Activated CD8-positive, alpha-beta memory T cell treated with anti-CD3 and anti-CD28 coated beads, Interleukin-2, amount 50 U/mL, for 24 hours (primary cell): Measurements from ENCODE around the gene SORL1.

Experiments
- DNase-seq: peaks from one replicate; pipeline ENCODE4 v3.0.0-alpha.2; 2020; ENCODE audit errors: extremely low read depth

The SORL1 gene

DNA sequence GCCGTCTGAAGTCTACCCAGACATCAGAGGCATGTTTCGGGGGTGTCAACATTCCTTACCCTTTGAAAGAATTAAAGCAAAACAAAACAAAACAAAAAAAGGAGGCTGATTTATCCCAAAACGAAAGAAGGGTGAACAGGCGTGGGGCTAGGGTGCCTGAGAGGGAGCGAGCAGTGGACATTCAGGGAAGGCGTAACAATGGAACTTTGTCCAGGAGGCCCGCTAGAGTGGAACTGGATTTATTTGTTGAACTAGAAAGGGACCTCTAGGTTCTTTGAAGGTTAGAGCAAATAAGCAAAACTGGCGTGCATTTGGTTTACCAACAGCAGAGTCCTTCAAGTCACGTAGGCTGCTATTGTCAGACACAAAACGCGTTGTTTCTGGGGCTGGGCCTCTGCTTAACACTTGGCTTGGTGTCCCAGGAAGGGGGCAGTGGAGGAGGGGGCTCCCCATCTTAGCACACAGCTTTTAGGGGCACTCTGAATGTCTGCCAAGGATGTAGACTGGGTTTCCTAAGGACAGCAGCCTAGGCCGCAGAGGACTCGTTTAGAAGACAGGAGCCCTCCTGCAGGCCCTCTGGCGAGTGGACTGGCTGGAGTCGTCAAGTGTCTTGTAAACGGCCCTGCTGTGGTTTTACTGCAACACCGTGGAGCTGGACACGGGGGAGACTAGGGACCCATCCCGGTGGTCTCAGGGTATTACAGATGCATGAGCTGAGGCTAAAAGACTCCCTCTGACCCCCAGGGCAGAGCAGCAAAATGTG is 204.4 kb downstream of the SORL1 start:
- no peak for DNase-seq

DNA sequence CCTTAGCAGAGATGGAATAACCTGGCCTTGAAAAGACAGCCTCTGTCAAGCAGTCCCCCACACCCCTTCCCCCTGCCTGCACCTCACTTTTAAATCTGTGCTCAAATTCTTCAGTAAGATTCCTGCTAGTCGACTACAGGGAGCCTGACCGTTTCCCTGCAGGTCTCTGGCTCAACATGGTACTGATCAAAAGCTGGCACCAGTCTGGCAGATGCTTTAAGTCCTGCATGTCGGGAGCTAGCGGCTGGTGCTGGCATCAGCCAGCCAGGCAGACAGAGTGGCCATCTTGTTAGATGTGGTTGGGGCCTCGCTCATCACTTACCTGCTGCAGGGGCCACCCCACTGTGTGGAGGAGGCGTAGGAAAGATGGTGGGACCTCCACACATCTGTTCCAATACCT is 205.0 kb downstream of the SORL1 start:
- DNase-seq = no peak

DNA sequence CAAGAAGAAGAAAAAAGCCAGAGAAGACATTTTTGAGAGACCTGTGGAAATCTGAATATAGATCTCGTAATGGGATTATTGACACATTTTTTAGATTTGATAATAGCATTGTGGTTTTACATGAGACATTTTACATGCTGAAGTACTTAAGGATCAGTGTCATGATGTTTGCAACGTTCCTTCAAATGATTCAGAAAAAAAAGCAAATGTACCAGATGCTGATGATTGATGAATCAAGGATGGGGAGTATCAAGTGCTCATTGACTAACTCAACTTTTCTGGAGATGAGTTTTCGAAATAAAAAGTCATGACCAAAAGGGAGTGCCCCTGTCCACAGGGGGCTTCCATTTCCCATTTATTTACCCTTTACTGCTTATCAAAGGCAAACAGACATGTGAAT is 207.7 kb downstream of the SORL1 start:
- no peak for DNase-seq

DNA sequence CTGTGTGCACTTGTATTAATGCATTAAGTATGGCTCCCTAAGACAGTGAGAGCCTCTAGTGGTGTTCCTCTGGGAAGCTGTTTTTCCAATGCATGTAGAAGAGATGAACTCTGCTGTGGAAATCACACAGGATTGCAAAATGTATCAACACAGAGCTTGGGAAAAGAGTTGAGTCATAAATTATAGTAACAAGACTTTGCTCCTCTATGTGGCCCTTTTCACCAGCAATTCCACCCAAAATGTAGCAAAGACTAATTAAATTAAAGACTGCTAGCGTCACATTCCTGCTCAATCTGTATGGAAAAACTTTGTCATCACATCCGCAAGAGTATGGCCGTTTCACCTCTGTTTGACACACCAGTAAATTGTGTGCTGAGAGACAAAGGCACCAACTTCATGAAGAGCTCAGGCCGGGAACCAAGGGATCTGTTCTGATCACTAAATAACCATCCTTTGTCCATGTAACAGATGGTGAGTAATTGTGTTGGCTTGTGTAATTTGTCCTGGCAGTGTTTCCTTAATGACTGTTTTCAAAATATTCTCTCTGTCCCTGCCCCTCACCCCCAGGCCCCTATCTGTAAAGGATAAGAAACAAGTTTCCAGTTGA is 209.9 kb downstream of the SORL1 start:
- DNase-seq = no peak

DNA sequence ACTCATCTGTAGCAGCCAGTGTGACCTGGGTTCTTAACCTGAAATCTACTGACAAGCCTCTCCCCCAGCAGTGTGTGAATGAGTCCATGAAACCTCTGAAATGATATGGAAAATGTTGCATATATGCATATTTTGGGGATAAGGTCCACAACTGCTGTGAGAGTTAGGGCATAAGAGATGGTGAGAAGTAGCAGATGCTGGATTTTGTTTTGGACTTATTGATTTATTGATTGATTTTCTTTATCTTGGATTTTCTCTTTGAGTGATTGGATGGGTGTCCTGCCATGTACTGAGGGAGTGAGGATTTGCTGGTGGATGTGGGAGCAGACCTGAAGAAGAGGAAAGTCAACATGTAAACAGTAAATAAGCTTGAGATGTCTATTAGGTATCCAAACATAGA is 212.0 kb downstream of the SORL1 start:
- no peak for DNase-seq

DNA sequence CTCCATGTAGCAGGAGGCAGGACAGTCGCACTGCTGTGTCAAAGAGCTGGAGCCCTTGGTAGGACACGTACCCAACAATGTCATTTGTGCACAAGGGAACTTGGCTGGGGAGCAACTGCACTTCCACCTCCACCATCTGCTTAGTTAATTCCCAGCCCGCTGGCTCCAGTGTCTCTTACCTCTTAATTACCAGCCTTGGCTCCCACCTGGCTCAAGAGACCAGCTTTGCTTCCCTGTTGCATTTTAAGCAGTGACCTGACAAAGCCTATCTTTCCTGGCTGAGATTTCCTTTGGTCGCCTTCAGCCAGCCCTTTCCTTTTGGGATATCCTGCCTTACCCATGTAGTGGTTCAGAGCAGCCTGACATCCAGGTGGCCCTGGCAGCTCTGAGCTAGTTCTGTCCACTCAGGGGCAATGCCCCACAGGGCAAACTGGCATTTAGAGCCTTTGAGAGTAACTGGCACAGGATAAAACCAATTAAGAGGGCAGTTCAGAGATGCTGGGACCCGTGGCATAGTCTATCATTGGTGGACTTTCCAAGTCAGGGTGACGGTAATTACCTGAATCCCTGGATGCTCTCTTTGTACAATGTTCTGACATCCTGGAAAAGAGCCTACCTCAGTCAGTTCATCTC is 213.2 kb downstream of the SORL1 start:
- no peak for DNase-seq

DNA sequence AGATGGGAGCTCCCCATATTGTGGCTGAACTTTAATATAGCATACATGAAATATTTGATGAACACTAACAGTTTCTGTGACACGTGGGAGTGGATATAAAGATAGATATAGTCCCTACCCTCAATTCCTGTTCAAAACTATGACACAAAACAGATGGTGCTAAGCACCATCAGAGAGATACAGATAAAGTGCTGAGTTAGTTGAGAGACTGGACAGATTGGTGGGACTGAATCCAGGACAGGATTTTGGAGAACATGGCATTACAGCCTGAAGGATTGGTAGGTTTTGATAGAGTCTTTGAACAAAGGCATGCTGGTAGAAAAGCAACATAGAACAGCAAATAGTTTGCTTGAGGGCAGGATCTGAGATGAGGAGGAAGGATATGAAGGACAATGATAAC is 215.7 kb downstream of the SORL1 start:
- DNase-seq = no peak

DNA sequence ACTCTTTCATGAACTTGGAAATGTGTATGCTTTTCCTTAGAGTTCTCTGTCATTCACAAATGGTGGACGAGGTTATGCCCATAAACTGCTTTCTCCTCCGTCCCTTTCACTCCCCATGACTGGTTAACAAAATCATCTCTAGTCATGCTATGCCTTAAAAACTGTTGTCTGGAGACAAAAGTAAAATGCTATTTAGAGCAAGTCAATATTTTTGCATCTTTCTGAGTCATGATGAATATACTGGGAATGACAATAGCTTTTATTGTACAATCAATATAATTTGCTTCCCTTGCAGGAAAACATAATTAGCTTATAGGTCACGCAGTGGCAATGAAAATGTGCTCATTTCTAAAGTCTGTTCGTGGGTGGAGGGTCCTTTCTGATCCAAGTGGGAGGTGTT is 217.3 kb downstream of the SORL1 start:
- no peak for DNase-seq

DNA sequence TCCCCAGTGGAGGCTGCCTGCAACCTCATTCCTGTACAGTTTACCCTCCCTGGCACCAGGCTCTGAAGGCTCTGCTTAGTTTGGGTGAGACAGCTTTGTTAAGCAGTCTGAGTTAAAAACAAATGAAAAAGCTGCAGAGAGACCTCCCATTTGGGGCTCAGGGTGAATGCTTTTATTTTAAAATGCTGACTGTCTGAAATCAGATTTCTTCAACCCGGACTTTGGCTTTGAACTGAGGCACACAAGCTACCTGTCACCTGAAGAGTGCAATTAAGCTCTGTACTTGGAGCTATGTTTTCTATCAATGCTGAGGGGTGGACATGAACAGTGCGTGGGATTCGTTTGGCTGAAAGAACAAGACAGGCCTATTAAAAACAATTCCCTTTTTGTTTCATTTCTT is 218.2 kb downstream of the SORL1 start:
- no peak for DNase-seq

DNA sequence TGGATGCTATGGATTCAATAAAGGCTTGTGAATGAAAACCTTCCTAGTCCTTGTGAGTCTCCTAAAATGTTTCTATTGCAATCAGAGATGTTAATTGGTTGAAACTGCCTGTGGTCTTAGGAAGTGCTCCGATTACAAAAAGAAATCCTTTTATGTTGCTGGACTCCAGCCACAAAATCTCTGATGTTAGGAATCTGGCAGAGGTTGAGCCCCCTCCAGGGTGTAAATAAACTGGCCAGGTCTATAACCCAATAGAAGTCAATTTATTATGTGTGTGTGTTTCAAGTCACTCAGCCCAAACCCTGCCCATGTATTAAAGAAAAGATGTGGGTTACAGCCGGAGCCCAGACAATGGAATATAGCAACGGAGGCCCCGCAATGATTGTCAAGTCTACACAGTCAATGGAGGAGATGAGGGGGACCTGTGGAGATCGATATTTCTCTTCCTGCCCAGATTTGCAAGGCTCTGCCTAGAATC is 218.7 kb downstream of the SORL1 start:
- no peak for DNase-seq

DNA sequence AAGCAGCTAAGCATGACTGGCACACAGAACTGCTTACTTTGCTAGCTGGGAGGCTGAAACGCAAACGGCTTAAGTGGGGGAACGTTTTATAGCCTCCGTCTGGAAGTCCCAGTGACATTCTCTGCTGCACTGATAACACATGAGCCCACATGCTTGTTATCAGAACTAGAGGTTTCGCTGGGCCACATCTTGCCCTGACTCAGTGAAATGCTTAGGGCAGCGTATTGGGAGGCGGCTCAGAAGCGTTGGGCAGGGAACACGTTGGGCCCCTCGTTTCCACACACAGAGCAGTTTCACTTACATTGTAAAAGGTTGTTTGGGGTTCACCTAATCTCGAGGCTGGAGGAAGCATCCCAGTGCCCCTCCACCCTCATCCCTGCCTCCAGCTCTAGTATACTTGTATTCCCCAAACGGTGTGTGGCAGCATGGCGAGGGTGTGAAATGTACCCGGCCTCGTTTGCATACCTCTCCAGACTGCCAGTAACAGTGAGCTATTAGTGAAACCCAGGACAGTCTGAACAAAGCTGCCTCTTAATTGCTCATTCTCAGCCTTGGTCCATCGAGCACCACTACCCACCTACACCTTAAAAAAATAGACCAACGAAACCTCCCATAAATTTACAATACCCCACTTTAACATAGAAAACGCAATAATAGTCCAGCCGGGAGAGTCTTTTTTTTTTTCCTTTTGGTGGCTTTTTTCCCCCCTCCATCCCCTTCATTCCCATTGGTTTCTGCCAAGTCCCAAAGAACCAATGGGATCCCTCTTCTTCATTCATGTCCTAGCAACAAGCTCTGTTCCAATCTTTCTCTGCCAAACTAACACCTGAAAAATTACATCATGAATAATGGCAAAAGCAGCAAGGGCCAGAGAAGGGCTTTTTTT is 219.4 kb downstream of the SORL1 start:
- DNase-seq = no peak

DNA sequence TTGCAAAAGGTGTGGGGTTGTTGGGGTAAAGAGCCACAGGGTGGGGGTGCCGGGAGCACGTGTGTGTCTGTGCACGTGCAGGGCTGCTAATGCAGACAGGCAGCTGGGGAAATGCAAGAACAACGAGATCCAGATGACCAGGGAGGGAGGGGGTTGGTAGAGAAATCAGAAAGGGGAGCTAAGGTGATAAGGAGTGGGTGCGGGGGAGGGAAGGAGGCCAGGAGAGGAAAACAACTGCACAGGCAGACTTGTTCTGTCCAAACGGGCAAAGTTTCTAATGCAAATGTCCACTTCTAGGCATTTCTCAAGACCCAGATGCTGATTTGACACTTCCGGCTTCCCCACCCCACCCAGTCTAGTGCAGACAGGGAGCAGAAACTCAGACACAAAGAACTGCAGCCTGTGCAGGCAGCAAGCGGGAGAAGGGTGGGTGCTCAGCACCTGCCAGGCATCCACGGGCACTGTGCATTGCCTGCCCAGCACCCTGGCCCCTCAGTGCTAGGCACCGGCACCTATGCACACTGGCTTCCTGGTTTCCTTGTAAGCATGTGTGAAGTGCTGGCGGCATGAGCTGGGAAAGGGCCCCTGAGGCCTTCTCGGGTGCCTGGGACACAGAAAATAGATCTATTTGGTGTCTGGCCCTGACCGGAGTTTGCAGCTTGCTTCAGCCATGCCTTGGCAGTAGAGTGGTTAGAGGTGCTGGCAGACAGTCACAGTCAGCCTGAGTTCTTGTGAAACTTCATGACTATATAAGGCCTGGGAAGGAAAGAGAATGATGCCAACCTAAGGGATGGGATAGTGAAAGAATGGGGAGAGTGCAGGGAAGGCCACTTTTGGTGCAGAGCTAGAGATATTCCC is 220.7 kb downstream of the SORL1 start:
- DNase-seq = no peak

DNA sequence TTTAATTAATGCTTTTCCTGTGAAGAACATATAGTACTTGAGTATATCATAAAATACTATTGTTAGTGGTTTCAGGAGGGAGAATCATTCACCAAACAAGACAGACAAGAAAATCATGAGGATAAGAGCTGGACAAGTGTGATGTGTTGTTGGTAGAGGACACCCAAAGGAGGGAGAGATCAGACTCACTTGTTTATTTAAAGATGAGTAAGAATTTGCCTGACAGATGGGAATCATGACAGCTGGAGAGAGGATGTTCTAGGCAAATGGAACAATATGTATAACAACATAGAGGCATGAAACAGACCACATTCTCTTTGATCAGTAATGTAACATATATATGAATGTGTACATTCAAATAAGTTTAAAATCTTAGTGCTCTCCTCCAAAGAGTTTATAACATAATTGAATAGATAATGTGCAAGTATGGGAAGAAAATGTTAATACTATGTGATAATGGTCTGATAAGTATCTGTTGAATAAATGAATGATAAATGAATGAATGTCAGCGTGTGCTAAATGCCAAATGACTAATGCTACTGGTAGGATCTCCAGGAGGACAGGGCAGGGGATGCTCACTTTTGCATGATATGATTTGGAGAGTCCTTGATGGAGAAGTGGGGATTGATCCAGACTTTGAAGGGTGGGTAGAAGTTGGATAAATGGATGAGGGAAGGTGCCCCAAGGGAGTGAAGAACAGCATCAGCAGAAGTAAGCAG is 229.6 kb downstream of the SORL1 start:
- DNase-seq = no peak
